Measurements from ENCODE around the gene CCHCR1.

Gene CCHCR1

GRCh38 chr6:31110825-31111582 lies 46.6 kb downstream of the CCHCR1 start:
- no peak for DNase-seq (ENCODE audit: low read depth in 3 of 3)

GRCh38 chr6:31107052-31107451 lies 50.5 kb downstream of the CCHCR1 start:
- DNase-seq (ENCODE audit: low read depth in 3 of 3) = no peak

GRCh38 chr6:31103136-31103535 lies 54.5 kb downstream of the CCHCR1 start:
- DNase-seq (ENCODE audit: low read depth in 3 of 3) = no peak

GRCh38 chr6:31098449-31098938 lies 59.1 kb downstream of the CCHCR1 start:
- DNase-seq (ENCODE audit: low read depth in 3 of 3) = no peak

GRCh38 chr6:31096656-31097055 lies 60.9 kb downstream of the CCHCR1 start:
- DNase-seq (ENCODE audit: low read depth in 3 of 3) = no peak

- DNase-seq (ENCODE audit: low read depth in 3 of 3) = no peak
These were observed 61.4 kb downstream of the CCHCR1 start for GRCh38 chr6:31096215-31096614.

GRCh38 chr6:31094389-31094881 lies 63.2 kb downstream of the CCHCR1 start:
- DNase-seq (ENCODE audit: low read depth in 3 of 3) = peak in 2 of 3 experiments; percentile 15 to 19

- DNase-seq (ENCODE audit: low read depth in 3 of 3) = no peak
These were observed 64.7 kb downstream of the CCHCR1 start for GRCh38 chr6:31092769-31093505.
